ENCODE data around the gene SFR1.
A peak's percentile ranks its signal among the peaks of the same experiment; 100 is the strongest.

SFR1 gene

DNA sequence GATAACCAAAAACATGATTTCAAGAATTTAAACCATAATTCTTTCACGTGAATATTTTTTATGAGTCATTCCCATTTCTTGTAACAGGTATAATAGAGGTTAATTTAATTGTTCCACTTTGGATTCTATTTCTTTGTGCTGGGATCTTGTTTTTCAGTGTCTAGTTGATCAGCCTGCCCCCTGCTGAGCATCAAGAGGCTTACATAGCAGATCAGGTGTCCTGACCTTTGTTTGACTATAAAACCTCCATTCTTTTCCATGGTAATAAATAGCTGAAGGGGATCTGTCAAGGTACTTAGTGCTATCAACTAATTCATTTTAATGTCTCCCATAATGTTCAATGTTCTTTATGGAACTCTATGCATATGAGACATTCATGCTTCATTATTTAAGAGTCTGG lies 41.2 kb upstream of the SFR1 start:
- no peak overlapping the region for H3K4me3 ChIP-seq (ENCODE audit: low read depth, low read length)
- DNase-seq (ENCODE audit: low read depth): no peak
- TF ChIP-seq, protein P1, sequence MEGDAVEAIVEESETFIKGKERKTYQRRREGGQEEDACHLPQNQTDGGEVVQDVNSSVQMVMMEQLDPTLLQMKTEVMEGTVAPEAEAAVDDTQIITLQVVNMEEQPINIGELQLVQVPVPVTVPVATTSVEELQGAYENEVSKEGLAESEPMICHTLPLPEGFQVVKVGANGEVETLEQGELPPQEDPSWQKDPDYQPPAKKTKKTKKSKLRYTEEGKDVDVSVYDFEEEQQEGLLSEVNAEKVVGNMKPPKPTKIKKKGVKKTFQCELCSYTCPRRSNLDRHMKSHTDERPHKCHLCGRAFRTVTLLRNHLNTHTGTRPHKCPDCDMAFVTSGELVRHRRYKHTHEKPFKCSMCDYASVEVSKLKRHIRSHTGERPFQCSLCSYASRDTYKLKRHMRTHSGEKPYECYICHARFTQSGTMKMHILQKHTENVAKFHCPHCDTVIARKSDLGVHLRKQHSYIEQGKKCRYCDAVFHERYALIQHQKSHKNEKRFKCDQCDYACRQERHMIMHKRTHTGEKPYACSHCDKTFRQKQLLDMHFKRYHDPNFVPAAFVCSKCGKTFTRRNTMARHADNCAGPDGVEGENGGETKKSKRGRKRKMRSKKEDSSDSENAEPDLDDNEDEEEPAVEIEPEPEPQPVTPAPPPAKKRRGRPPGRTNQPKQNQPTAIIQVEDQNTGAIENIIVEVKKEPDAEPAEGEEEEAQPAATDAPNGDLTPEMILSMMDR (conservative IDR thresholded peaks at IDR 0.05; ENCODE audit: low read depth, low read length): peak; percentile 38

- TF ChIP-seq, protein P1 (conservative IDR thresholded peaks at IDR 0.05; ENCODE audit: low read depth, low read length): no peak
- no peak for DNase-seq (ENCODE audit: low read depth)
- H3K4me3 ChIP-seq (ENCODE audit: low read depth, low read length): no peak overlapping the region
Measured at GRCh38 chr10:104081998-104082397, 40.0 kb upstream of the SFR1 start.

- no peak for DNase-seq (ENCODE audit: low read depth)
- no peak overlapping the region for H3K4me3 ChIP-seq (ENCODE audit: low read depth, low read length)
- TF ChIP-seq, protein P1 (conservative IDR thresholded peaks at IDR 0.05; ENCODE audit: low read depth, low read length): no peak
Measured at GRCh38 chr10:104084482-104085142, 37.4 kb upstream of the SFR1 start.

GRCh38 chr10:104085801-104086400 lies 36.1 kb upstream of the SFR1 start, which contains the start of gene COL17A1:
TSS of gene COL17A1 (minus strand) at chr10:104085880. CDS start at chr10:104080673, 5,207 bp downstream.
- H3K4me3 ChIP-seq (ENCODE audit: low read depth, low read length): no peak within 1 kb of the TSS
- TF ChIP-seq, protein P1 (conservative IDR thresholded peaks at IDR 0.05; ENCODE audit: low read depth, low read length): no peak

GRCh38 chr10:104088239-104088638 lies 33.7 kb upstream of the SFR1 start:
- no peak for DNase-seq (ENCODE audit: low read depth)
- TF ChIP-seq, protein P1 (conservative IDR thresholded peaks at IDR 0.05; ENCODE audit: low read depth, low read length): no peak
- H3K4me3 ChIP-seq (ENCODE audit: low read depth, low read length): no peak overlapping the region

More at GRCh38 chr10:104085801-104086400, 36.1 kb upstream of the SFR1 start, which contains the start of gene COL17A1:
- no peak for DNase-seq (ENCODE audit: low read depth)

- TF ChIP-seq, protein P1 (conservative IDR thresholded peaks at IDR 0.05; ENCODE audit: low read depth, low read length): no peak
- no peak overlapping the region for H3K4me3 ChIP-seq (ENCODE audit: low read depth, low read length)
- no peak for DNase-seq (ENCODE audit: low read depth)
Measured at GRCh38 chr10:104089621-104090020, 32.4 kb upstream of the SFR1 start.

DNA sequence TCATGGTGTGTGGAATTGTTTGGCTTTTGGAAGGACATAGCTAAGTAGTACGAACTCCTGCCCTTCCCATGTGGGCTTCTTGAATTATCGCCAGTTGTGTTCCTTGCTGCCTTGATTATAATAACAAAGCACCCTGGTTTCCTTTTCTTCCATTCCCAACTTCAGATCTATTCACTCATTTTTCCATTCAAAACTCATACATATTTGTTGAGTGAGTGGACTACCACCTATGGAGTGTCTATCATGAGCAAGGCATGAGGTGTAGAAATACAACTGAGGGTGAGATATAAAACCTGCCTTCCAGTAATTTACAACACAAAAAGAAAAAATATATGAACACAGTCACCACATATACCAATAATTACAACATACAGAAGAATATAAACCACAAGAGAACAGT lies 31.4 kb upstream of the SFR1 start:
- peak; percentile 68 for DNase-seq (ENCODE audit: low read depth)
- TF ChIP-seq, protein P1 (conservative IDR thresholded peaks at IDR 0.05; ENCODE audit: low read depth, low read length): no peak

More for the DNA sequence above, 31.4 kb upstream of the SFR1 start:
- H3K4me3 ChIP-seq (ENCODE audit: low read depth, low read length): no peak overlapping the region

All from choroid plexus epithelial cell (primary cell).